HCT116 (cell line): ENCODE results near the gene LAPTM4A. TPM values are rescaled to one million over a fixed set of nuclear protein-coding genes. Genes with fewer than 3 reads are reported as not detected.

ENCODE experiments used
- ATAC-seq: fragments of 200-7000 bp; cut with Tn5 transposase; 2 replicates; pipeline ENCODE4 v1.9.1; 2020; ENCODE audit warnings: mild to moderate bottlenecking, moderate library complexity
- BruUV-seq: library from RNA; stranded (reverse); fragments of 400-500 nt; replicated peaks from 2 replicates; lab custom pipeline; 2021; lab: Mats Ljungman, UMichigan
- CTCF ChIA-PET: fragments of 300-600 bp; sonication (Branson Sonifier 250); formaldehyde crosslinking; loops from one replicate; lab custom pipeline; 2021; ENCODE audit warnings: antibody characterized with exemption; lab: Charles Lee
- POLR2A ChIA-PET: fragments of 300-600, 350-600 bp; sonication (Branson Sonifier 250); formaldehyde crosslinking; loops from one replicate; lab custom pipeline; 2021; ENCODE audit warnings: antibody characterized with exemption; lab: Charles Lee
- RAD21 ChIA-PET, 2 experiments: fragments of 300-600 bp; sonication (Branson Sonifier 250); formaldehyde crosslinking; loops; one replicate each; lab custom pipeline; 2023; ENCODE audit warnings: low total read pairs in 2 of 2; ENCODE audit not compliant: uncharacterized antibody in 2 of 2, unreplicated experiment in 2 of 2, low non-redundant PET in 1 of 2; lab: Charles Lee
- DNase-seq: peaks from one replicate; pipeline ENCODE4 v3.0.0-alpha.2; 2010; ENCODE audit warnings: low read depth, low spot score
- H2AFZ ChIP-seq: fragments of 200-600 bp; shearing (Covaris generic), sonication (generic); 2 replicates; pipeline ENCODE4 v1.6.1; 2017; ENCODE audit warnings: low read depth, mixed run types, mixed read lengths, antibody characterized with exemption, low read length; ENCODE audit not compliant: poor library complexity, severe bottlenecking
- H3K27ac ChIP-seq: 2 replicates; pipeline ENCODE4 v1.5.1; 2012; ENCODE audit warnings: low read depth, low read length
- H3K27me3 ChIP-seq: fragments of 200-600 bp; sonication (generic); 2 replicates; pipeline ENCODE4 v1.6.1; 2016; ENCODE audit warnings: mixed run types, low read length, mixed read lengths; ENCODE audit not compliant: insufficient read depth
- H3K36me3 ChIP-seq, 2 experiments: fragments of 200-500 bp in 1 of 2; fragments of 200-600 bp in 1 of 2; sonication (Bioruptor generic) in 1 of 2; sonication (generic) in 1 of 2; 2 replicates each; pipeline versions ENCODE4 v1.5.1 to v1.6.1; 2014 to 2016; ENCODE audit warnings: low read length in 2 of 2, inconsistent platforms in 1 of 2, mixed read lengths in 1 of 2, mixed run types in 1 of 2; ENCODE audit not compliant: insufficient read depth in 2 of 2, control insufficient read depth in 1 of 2
- H3K4me1 ChIP-seq, 2 experiments: fragments of 200-600 bp in 1 of 2; sonication (generic) in 1 of 2; 2 replicates each; pipeline versions ENCODE4 v1.5.1 to v1.6.1; 2012 to 2017; ENCODE audit warnings: low read length in 2 of 2, inconsistent platforms in 1 of 2, mild to moderate bottlenecking in 1 of 2, mixed read lengths in 1 of 2, mixed run types in 1 of 2, moderate library complexity in 1 of 2; ENCODE audit not compliant: insufficient read depth in 2 of 2, control insufficient read depth in 1 of 2
- H3K4me2 ChIP-seq: fragments of 200-600 bp; sonication (generic); 2 replicates; pipeline ENCODE4 v1.6.1; 2017; ENCODE audit warnings: mixed run types, low read length, mixed read lengths
- H3K4me3 ChIP-seq, 2 experiments: fragments of 200-600 bp in 1 of 2; sonication (generic) in 1 of 2; replicated peaks in 1 of 2; 2 replicates each; pipeline ENCODE4 v1.5.1; 2011 to 2016; ENCODE audit warnings: low read length in 2 of 2, control low read depth in 1 of 2, low read depth in 1 of 2, mild to moderate bottlenecking in 1 of 2, mixed read lengths in 1 of 2, mixed run types in 1 of 2
- H3K79me2 ChIP-seq: fragments of 200-600 bp; sonication (generic); 2 replicates; pipeline ENCODE4 v1.6.1; 2017; ENCODE audit warnings: mild to moderate bottlenecking, mixed run types, low read length, moderate library complexity, mixed read lengths; ENCODE audit not compliant: insufficient read depth
- H3K9ac ChIP-seq: fragments of 200-600 bp; sonication (generic); 2 replicates; pipeline ENCODE4 v1.6.1; 2016; ENCODE audit warnings: low read length, mixed read lengths
- H3K9me2 ChIP-seq: fragments of 200-600 bp; sonication (generic), shearing (Covaris generic); 2 replicates; pipeline ENCODE4 v1.6.1; 2017; ENCODE audit warnings: mixed run types, mild to moderate bottlenecking, moderate library complexity; ENCODE audit not compliant: insufficient read depth
- H3K9me3 ChIP-seq, 2 experiments: fragments of 200-500 bp in 1 of 2; fragments of 200-600 bp in 1 of 2; sonication (Bioruptor generic) in 1 of 2; sonication (generic) in 1 of 2; 2 replicates each; pipeline ENCODE4 v1.6.1; 2014 to 2017; ENCODE audit warnings: low read length in 2 of 2, mixed read lengths in 2 of 2, inconsistent platforms in 1 of 2, low read depth in 1 of 2, mild to moderate bottlenecking in 1 of 2, mixed run types in 1 of 2, moderate library complexity in 1 of 2; ENCODE audit not compliant: control insufficient read depth in 1 of 2, insufficient read depth in 1 of 2
- H4K20me1 ChIP-seq: fragments of 200-600 bp; sonication (generic), shearing (Covaris generic); 2 replicates; pipeline ENCODE4 v1.6.1; 2017; ENCODE audit warnings: mixed run types, mild to moderate bottlenecking, moderate library complexity; ENCODE audit not compliant: insufficient read depth
- ATF3 ChIP-seq: IDR thresholded peaks from 2 replicates; pipeline ENCODE4 v1.6.1; 2012
- CBX3 ChIP-seq: IDR thresholded peaks from 2 replicates; pipeline ENCODE4 v1.6.1; 2012; ENCODE audit warnings: low read depth
- CEBPB ChIP-seq: IDR thresholded peaks from 2 replicates; pipeline ENCODE4 v1.6.1; 2012; ENCODE audit warnings: low read depth
- CTCF ChIP-seq, 3 experiments: fragments of 200-600 bp in 1 of 3; sonication (generic) in 1 of 3; IDR thresholded peaks in 2 of 3; conservative IDR thresholded peaks in 1 of 3; 2 replicates each; pipeline ENCODE4 v1.5.1; 2012 to 2017; ENCODE audit warnings: low read depth in 2 of 3, low read length in 2 of 3, antibody characterized with exemption in 1 of 3, borderline replicate concordance in 1 of 3, control low read depth in 1 of 3, mild to moderate bottlenecking in 1 of 3, mixed read lengths in 1 of 3, mixed run types in 1 of 3, moderate library complexity in 1 of 3; ENCODE audit not compliant: insufficient read depth in 1 of 3
- EGR1 ChIP-seq: IDR thresholded peaks from 2 replicates; pipeline ENCODE4 v1.6.1; 2012; ENCODE audit warnings: low read depth
- ELF1 ChIP-seq: IDR thresholded peaks from 2 replicates; pipeline ENCODE4 v1.6.1; 2012; ENCODE audit warnings: low read depth, borderline replicate concordance
- EZH2 ChIP-seq: fragments of 200-600 bp; sonication (generic); IDR thresholded peaks from 2 replicates; pipeline ENCODE4 v1.6.1; 2017; ENCODE audit warnings: antibody characterized with exemption, mixed run types
- EZH2phosphoT487 ChIP-seq: fragments of 200-600 bp; IDR thresholded peaks from 2 replicates; pipeline ENCODE4 v1.6.1; 2018; ENCODE audit warnings: antibody characterized with exemption, borderline replicate concordance
- JUND ChIP-seq: IDR thresholded peaks from 2 replicates; pipeline ENCODE4 v1.6.1; 2012
- POLR2A ChIP-seq: IDR thresholded peaks from 2 replicates; pipeline ENCODE4 v1.7.0; 2011; ENCODE audit warnings: borderline replicate concordance; ENCODE audit not compliant: insufficient read depth, insufficient read length; ENCODE audit errors: extremely low read depth
- POLR2AphosphoS5 ChIP-seq: IDR thresholded peaks from 2 replicates; pipeline ENCODE4 v1.6.1; 2011; ENCODE audit warnings: mild to moderate bottlenecking, low read depth, low read length, moderate library complexity
- RAD21 ChIP-seq: IDR thresholded peaks from 2 replicates; pipeline ENCODE4 v1.6.1; 2012; ENCODE audit warnings: low read depth, mild to moderate bottlenecking
- SIN3A ChIP-seq: IDR thresholded peaks from 2 replicates; pipeline ENCODE4 v1.6.1; 2012; ENCODE audit warnings: low read depth
- SP1 ChIP-seq: IDR thresholded peaks from 2 replicates; pipeline ENCODE4 v1.6.1; 2012; ENCODE audit warnings: low read depth
- SRF ChIP-seq: IDR thresholded peaks from 2 replicates; pipeline ENCODE4 v1.6.1; 2012; ENCODE audit warnings: low read depth
- TCF7L2 ChIP-seq: IDR thresholded peaks from 2 replicates; pipeline ENCODE4 v1.7.0; 2011; ENCODE audit warnings: borderline replicate concordance, inconsistent platforms; ENCODE audit not compliant: insufficient read depth, insufficient read length; ENCODE audit errors: extremely low read depth
- YY1 ChIP-seq: IDR thresholded peaks from 2 replicates; pipeline ENCODE4 v1.6.1; 2011; ENCODE audit warnings: low read length, low read depth, moderate library complexity, mild to moderate bottlenecking; ENCODE audit not compliant: insufficient replicate concordance; ENCODE audit errors: extremely low read depth
- ZFX ChIP-seq: fragments of 450-650 bp; IDR thresholded peaks from 2 replicates; pipeline ENCODE4 v1.6.1; 2017
- ZNF274 ChIP-seq: fragments of 200-500 bp; sonication (Bioruptor generic); IDR thresholded peaks from 2 replicates; pipeline ENCODE4 v1.6.1; 2014; ENCODE audit warnings: mild to moderate bottlenecking, low read depth, low read length, inconsistent platforms
- intact Hi-C: fragments of 100-400 bp; cut with micrococcal nuclease; formaldehyde crosslinking; loops from 2 replicates; pipeline ENCODE4 v1.10.0; 2022
- total RNA-seq: library from RNA; stranded (reverse); gene quantifications from one replicate; pipeline ENCODE4 v1.2.1, GENCODE V29; 2021; ENCODE audit not compliant: unreplicated experiment
- TF ChIP-seq, protein P1 (sequence below): IDR thresholded peaks from 2 replicates; pipeline ENCODE4 v1.6.1; 2012

The LAPTM4A gene
- total RNA-seq, 1 experiment from 2014 or later, result 84.5 TPM

DNA sequence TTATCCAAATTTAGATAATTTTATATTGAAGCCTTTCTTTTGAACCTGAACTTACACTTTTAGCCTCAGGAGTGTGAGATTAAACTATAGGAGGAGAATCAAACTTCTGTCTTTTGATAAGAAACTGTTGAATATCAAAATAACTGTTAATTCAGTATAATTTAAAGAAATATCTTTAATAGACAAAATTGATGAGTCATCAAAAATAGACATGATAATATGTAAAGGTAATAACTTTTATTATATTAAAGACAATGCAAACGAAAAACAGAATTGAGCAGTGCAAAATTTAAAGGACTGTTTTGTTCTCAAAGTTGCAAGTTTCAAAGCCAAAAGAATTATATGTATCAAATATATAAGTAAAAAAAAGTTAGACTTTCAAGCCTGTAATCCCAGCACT lies 59.5 kb downstream of the LAPTM4A start:
- CTCF ChIA-PET, result interaction anchor here (1.0 kb wide), 1 partner anchor 23 kb away, joined by 3 read pairs; no protein-coding TSS in a partner anchor
- Histone ChIP-seq H3K36me3 (no peaks in the 10 kb centered on the region), H3K27ac (no peak overlapping the region), H3K27me3 (no peaks in the 10 kb centered on the region), H4K20me1 (no peaks in the 10 kb centered on the region), H2AFZ (peak overlapping the region; percentile 30), H3K9me2 (no peaks in the 10 kb centered on the region), H3K9ac (no peak overlapping the region), H3K9me3 (no peaks in the 10 kb centered on the region), H3K4me1 (peaks cover 3 to 17% of the 10 kb centered on the region in 2 experiments; a peak in 3 of 4 replicates), H3K4me2 (no peak overlapping the region), H3K4me3 (no peak overlapping the region), H3K79me2 (peaks cover 17% of the 10 kb centered on the region)
- POLR2A ChIA-PET, result no interaction called here
- DNase-seq, result no peak
- RAD21 ChIA-PET, result no interaction called here
- BruUV-seq, result no TSS peak
- no peak for TF ChIP-seq ELF1
- no peak for TF ChIP-seq ZFX
- TF ChIP-seq EZH2phosphoT487, result no peak
- TF ChIP-seq, protein P1, sequence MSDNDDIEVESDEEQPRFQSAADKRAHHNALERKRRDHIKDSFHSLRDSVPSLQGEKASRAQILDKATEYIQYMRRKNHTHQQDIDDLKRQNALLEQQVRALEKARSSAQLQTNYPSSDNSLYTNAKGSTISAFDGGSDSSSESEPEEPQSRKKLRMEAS, result no peak
- no peak for TF ChIP-seq ATF3
- TF ChIP-seq EZH2, result no peak
- TF ChIP-seq TCF7L2, result no peak
- TF ChIP-seq POLR2A, result no peak
- TF ChIP-seq SIN3A, result no peak
- TF ChIP-seq EGR1, result no peak
- no peak for TF ChIP-seq YY1
- TF ChIP-seq SP1, result no peak
- TF ChIP-seq SRF, result no peak
- TF ChIP-seq ZNF274, result no peak
- TF ChIP-seq CEBPB, result no peak
- no peak for TF ChIP-seq RAD21
- no peak for TF ChIP-seq POLR2AphosphoS5
- no peak for TF ChIP-seq CTCF (IDR thresholded peaks at IDR 0.05 in 2 of 3, conservative IDR thresholded peaks at IDR 0.05 in 1 of 3; ENCODE audit: borderline replicate concordance in 1 of 3, insufficient read depth in 1 of 3, low read depth in 2 of 3, low read length in 2 of 3)
- TF ChIP-seq JUND, result no peak
- TF ChIP-seq CBX3, result no peak
- intact Hi-C loops, result no loop called here
- ATAC-seq, result no peak
